HG03378 (cell line): ENCODE results near the gene RCCD1.

ENCODE experiments used
- ATAC-seq: cut with Tn5 transposase; IDR thresholded peaks from one replicate; pipeline ENCODE4 v1.9.1; 2021; ENCODE audit warnings: mild to moderate bottlenecking, moderate library complexity; ENCODE audit not compliant: unreplicated experiment

RCCD1 gene

GRCh38 chr15:90960298-90961091, 5.8 kb downstream of the RCCD1 start:
- no peak for ATAC-seq

GRCh38 chr15:90962021-90962420, 7.3 kb downstream of the RCCD1 start:
- no peak for ATAC-seq

- ATAC-seq: no peak
Measured at GRCh38 chr15:90966262-90966661, 11.6 kb downstream of the RCCD1 start.

GRCh38 chr15:90967206-90967605, 12.5 kb downstream of the RCCD1 start:
- ATAC-seq: no peak

GRCh38 chr15:90968434-90968833, 13.8 kb downstream of the RCCD1 start:
- no peak for ATAC-seq

- ATAC-seq: no peak
Measured at GRCh38 chr15:90970274-90970673, 15.6 kb downstream of the RCCD1 start.

GRCh38 chr15:90972133-90972532, 17.4 kb downstream of the RCCD1 start:
- no peak for ATAC-seq

GRCh38 chr15:90974216-90974615, 19.5 kb downstream of the RCCD1 start:
- no peak for ATAC-seq

- ATAC-seq: no peak
Measured at GRCh38 chr15:90979582-90979981, 24.9 kb downstream of the RCCD1 start.

GRCh38 chr15:90981681-90982080, 27.0 kb downstream of the RCCD1 start:
- peak; percentile 69 for ATAC-seq

- peak; percentile 37 for ATAC-seq
Measured at GRCh38 chr15:90982135-90982534, 27.5 kb downstream of the RCCD1 start.

- ATAC-seq: peak; percentile 47
Measured at GRCh38 chr15:90986790-90987507, 32.3 kb downstream of the RCCD1 start.

GRCh38 chr15:90987561-90988141, 33.0 kb downstream of the RCCD1 start:
- no peak for ATAC-seq

GRCh38 chr15:90988296-90988695, 33.6 kb downstream of the RCCD1 start:
- no peak for ATAC-seq

GRCh38 chr15:90989040-90989768, 34.5 kb downstream of the RCCD1 start:
- ATAC-seq: no peak

- no peak for ATAC-seq
Measured at GRCh38 chr15:90990446-90990845, 35.8 kb downstream of the RCCD1 start.

GRCh38 chr15:90991587-90992285, 37.1 kb downstream of the RCCD1 start:
- no peak for ATAC-seq

GRCh38 chr15:90994059-90994416, 39.4 kb downstream of the RCCD1 start:
- ATAC-seq: no peak

GRCh38 chr15:90994417-90995311, 40.0 kb downstream of the RCCD1 start, which contains the start of gene PRC1:
Gene PRC1 (minus strand): TSS chr15:90994535. CDS start chr15:90994417, 118 bp downstream.
- ATAC-seq: peak; percentile 84

- no peak for ATAC-seq
Measured at GRCh38 chr15:90998737-90999136, 44.1 kb downstream of the RCCD1 start.
